HEK293T (cell line): ENCODE measurements around the gene TRIP4.

Experiments used
- CTBP1 ChIP-seq: fragments of 450-650 bp; IDR thresholded peaks from 2 replicates; pipeline ENCODE4 v1.6.1; 2016; ENCODE audit warnings: borderline replicate concordance
- FOXK2 ChIP-seq: fragments of 450-650 bp; IDR thresholded peaks from 2 replicates; pipeline ENCODE4 v1.6.1; 2016; ENCODE audit warnings: mild to moderate bottlenecking
- L3MBTL2 ChIP-seq: fragments of 450-650 bp; conservative IDR thresholded peaks from 2 replicates; pipeline ENCODE4 v1.6.1; 2016; ENCODE audit warnings: mild to moderate bottlenecking

- TF ChIP-seq CTBP1 (no peak), L3MBTL2 (no peak), FOXK2 (no peak)
These were observed 31.5 kb upstream of the TRIP4 start, which contains the start of gene CSNK1G1 for GRCh38 chr15:64355944-64356709.
